ENCODE data around the gene TMEM154.

Gene TMEM154

GRCh38 chr4:152594978-152595925 lies 84.5 kb downstream of the TMEM154 start:
- Mint-ChIP-seq H3K9me3 (no peaks in the 10 kb centered on the region), H3K27ac (peak overlapping the region in 1 of 3 experiments; percentile 9), H3K4me1 (peaks cover 27% of the 10 kb centered on the region), H3K36me3 (ENCODE audit: low read depth) (no peaks in the 10 kb centered on the region), H3K27me3 (ENCODE audit: low read depth) (peaks cover 4% of the 10 kb centered on the region), H3K4me3 (no peak overlapping the region)
- TF ChIP-seq CTCF (IDR thresholded peaks at IDR 0.05; ENCODE audit: unreplicated experiment in 3 of 3) = no peak

GRCh38 chr4:152594057-152594456 lies 85.7 kb downstream of the TMEM154 start:
- TF ChIP-seq CTCF (IDR thresholded peaks at IDR 0.05; ENCODE audit: unreplicated experiment in 3 of 3) = no peak
- no peaks in the 10 kb centered on the region for H3K36me3 Mint-ChIP-seq (ENCODE audit: low read depth)
- H3K9me3 Mint-ChIP-seq = no peaks in the 10 kb centered on the region
- peaks cover 4% of the 10 kb centered on the region for H3K27me3 Mint-ChIP-seq (ENCODE audit: low read depth)
- H3K4me1 Mint-ChIP-seq = peaks cover 33% of the 10 kb centered on the region
- H3K4me3 Mint-ChIP-seq = no peak overlapping the region
- H3K27ac Mint-ChIP-seq = no peak overlapping the region

- Mint-ChIP-seq H3K27ac (peak overlapping the region in 1 of 3 experiments; percentile 20), H3K9me3 (peaks cover 1% of the 10 kb centered on the region)
- TF ChIP-seq CTCF (IDR thresholded peaks at IDR 0.05; ENCODE audit: unreplicated experiment in 3 of 3) = no peak
Observed at GRCh38 chr4:152591876-152592275, 87.9 kb downstream of the TMEM154 start.

GRCh38 chr4:152591396-152591795 lies 88.4 kb downstream of the TMEM154 start:
- no peak for TF ChIP-seq CTCF (IDR thresholded peaks at IDR 0.05; ENCODE audit: unreplicated experiment in 3 of 3)
- peak overlapping the region in 2 of 3 experiments; percentile 17 to 20 for H3K27ac Mint-ChIP-seq
- H3K4me1 Mint-ChIP-seq = peaks cover 33% of the 10 kb centered on the region
- H3K27me3 Mint-ChIP-seq (ENCODE audit: low read depth) = peaks cover 4% of the 10 kb centered on the region
- H3K36me3 Mint-ChIP-seq (ENCODE audit: low read depth) = no peaks in the 10 kb centered on the region
- peak overlapping the region; percentile 73 to 80 (median 75) for H3K4me3 Mint-ChIP-seq
- H3K9me3 Mint-ChIP-seq = peaks cover 6% of the 10 kb centered on the region

More at GRCh38 chr4:152591876-152592275, 87.9 kb downstream of the TMEM154 start:
- Mint-ChIP-seq H3K4me1 (peaks cover 33% of the 10 kb centered on the region), H3K27me3 (ENCODE audit: low read depth) (peaks cover 4% of the 10 kb centered on the region), H3K36me3 (ENCODE audit: low read depth) (no peaks in the 10 kb centered on the region), H3K4me3 (peak overlapping the region in 1 of 3 experiments; percentile 73)

- H3K9me3 Mint-ChIP-seq = peaks cover 6% of the 10 kb centered on the region
- H3K36me3 Mint-ChIP-seq (ENCODE audit: low read depth) = no peaks in the 10 kb centered on the region
- H3K27me3 Mint-ChIP-seq (ENCODE audit: low read depth) = peaks cover 4% of the 10 kb centered on the region
- H3K27ac Mint-ChIP-seq = peak overlapping the region; percentile 59 to 79 (median 73)
- peaks cover 29% of the 10 kb centered on the region for H3K4me1 Mint-ChIP-seq
- peak overlapping the region in 2 of 3 experiments; percentile 7 to 38 for H3K4me3 Mint-ChIP-seq
- no peak for TF ChIP-seq CTCF (IDR thresholded peaks at IDR 0.05; ENCODE audit: unreplicated experiment in 3 of 3)
Observed at GRCh38 chr4:152590179-152591031, 89.4 kb downstream of the TMEM154 start.
